PFSK-1 (cell line): ENCODE measurements around the gene ZNF644.

Experiments used
- FOXP2 ChIP-seq: optimal IDR thresholded peaks from 2 replicates; pipeline ENCODE3; 2011; ENCODE audit warnings: borderline replicate concordance, control low read depth, inconsistent platforms; ENCODE audit not compliant: insufficient read depth; ENCODE audit errors: extremely low read length, extremely low read depth
- POLR2AphosphoS5 ChIP-seq: IDR thresholded peaks from 2 replicates; pipeline ENCODE4 v1.6.1; 2012; ENCODE audit warnings: low read depth, mild to moderate bottlenecking, control low read depth, low read length, moderate library complexity
- REST ChIP-seq, 2 experiments: IDR thresholded peaks; 2 replicates each; pipeline versions ENCODE4 v1.6.1 to v1.8.0; 2011 to 2012; ENCODE audit warnings: low read depth in 2 of 2, low read length in 2 of 2, control low read depth in 1 of 2, inconsistent platforms in 1 of 2, mild to moderate bottlenecking in 1 of 2, moderate library complexity in 1 of 2; ENCODE audit not compliant: insufficient read depth in 1 of 2
- SIN3A ChIP-seq: IDR thresholded peaks from 2 replicates; pipeline ENCODE4 v1.6.1; 2012; ENCODE audit warnings: mild to moderate bottlenecking, low read length, moderate library complexity, borderline replicate concordance; ENCODE audit not compliant: insufficient read depth
- TAF1 ChIP-seq: IDR thresholded peaks from 2 replicates; pipeline ENCODE4 v1.6.1; 2012; ENCODE audit warnings: low read length, control low read depth, borderline replicate concordance; ENCODE audit not compliant: insufficient read depth

Gene ZNF644

GRCh38 chr1:91007827-91008226 lies 14.0 kb downstream of the ZNF644 start:
- TF ChIP-seq REST (IDR thresholded peaks at IDR 0.05; ENCODE audit: insufficient read depth in 1 of 2, low read depth in 2 of 2, low read length in 2 of 2) (no peak), FOXP2 (no peak), TAF1 (no peak), POLR2AphosphoS5 (no peak), SIN3A (no peak)

- TF ChIP-seq FOXP2 (no peak), TAF1 (no peak), SIN3A (no peak), POLR2AphosphoS5 (no peak), REST (IDR thresholded peaks at IDR 0.05; ENCODE audit: insufficient read depth in 1 of 2, low read depth in 2 of 2, low read length in 2 of 2) (no peak)
Observed at GRCh38 chr1:91007092-91007491, 14.7 kb downstream of the ZNF644 start.

GRCh38 chr1:91006113-91006908 lies 15.5 kb downstream of the ZNF644 start:
- no peak for TF ChIP-seq SIN3A
- no peak for TF ChIP-seq POLR2AphosphoS5
- TF ChIP-seq FOXP2 = no peak
- TF ChIP-seq TAF1 = no peak
- no peak for TF ChIP-seq REST (IDR thresholded peaks at IDR 0.05; ENCODE audit: insufficient read depth in 1 of 2, low read depth in 2 of 2, low read length in 2 of 2)

GRCh38 chr1:91005285-91005684 lies 16.6 kb downstream of the ZNF644 start:
- TF ChIP-seq POLR2AphosphoS5 = no peak
- no peak for TF ChIP-seq SIN3A
- no peak for TF ChIP-seq FOXP2
- TF ChIP-seq REST (IDR thresholded peaks at IDR 0.05; ENCODE audit: insufficient read depth in 1 of 2, low read depth in 2 of 2, low read length in 2 of 2) = no peak
- TF ChIP-seq TAF1 = no peak

GRCh38 chr1:91004145-91004544 lies 17.7 kb downstream of the ZNF644 start:
- no peak for TF ChIP-seq SIN3A
- no peak for TF ChIP-seq REST (IDR thresholded peaks at IDR 0.05; ENCODE audit: insufficient read depth in 1 of 2, low read depth in 2 of 2, low read length in 2 of 2)
- no peak for TF ChIP-seq TAF1
- TF ChIP-seq FOXP2 = no peak
- no peak for TF ChIP-seq POLR2AphosphoS5
